WI38 (cell line): ENCODE results near the gene ENTPD1.
"Not testable (repeated sequence)": the region's sequence is repeated elsewhere in the genome, so short reads cannot be mapped to it uniquely, and the experiment has no call there.

Experiments
- H3K4me3 ChIP-seq: 2 replicates; pipeline ENCODE4 v1.5.1; 2011; ENCODE audit warnings: low read depth, mild to moderate bottlenecking, control low read depth, low read length
- CTCF ChIP-seq: IDR thresholded peaks from 2 replicates; pipeline ENCODE4 v1.5.1; 2012; ENCODE audit warnings: low read depth, mild to moderate bottlenecking, control low read depth, low read length

ENTPD1 gene

GRCh38 chr10:95761939-95762492 lies 6.1 kb downstream of the ENTPD1 start:
- TF ChIP-seq CTCF = no peak
- no peak overlapping the region for H3K4me3 ChIP-seq

- H3K4me3 ChIP-seq = no peak overlapping the region
Measured at GRCh38 chr10:95767884-95768556, 12.1 kb downstream of the ENTPD1 start.

GRCh38 chr10:95770084-95770720 lies 14.2 kb downstream of the ENTPD1 start:
- TF ChIP-seq CTCF = no peak

More at GRCh38 chr10:95767884-95768556, 12.1 kb downstream of the ENTPD1 start:
- no peak for TF ChIP-seq CTCF

GRCh38 chr10:95773454-95773853 lies 17.5 kb downstream of the ENTPD1 start:
- H3K4me3 ChIP-seq = not testable (repeated sequence)

More at GRCh38 chr10:95770084-95770720, 14.2 kb downstream of the ENTPD1 start:
- no peak overlapping the region for H3K4me3 ChIP-seq

DNA sequence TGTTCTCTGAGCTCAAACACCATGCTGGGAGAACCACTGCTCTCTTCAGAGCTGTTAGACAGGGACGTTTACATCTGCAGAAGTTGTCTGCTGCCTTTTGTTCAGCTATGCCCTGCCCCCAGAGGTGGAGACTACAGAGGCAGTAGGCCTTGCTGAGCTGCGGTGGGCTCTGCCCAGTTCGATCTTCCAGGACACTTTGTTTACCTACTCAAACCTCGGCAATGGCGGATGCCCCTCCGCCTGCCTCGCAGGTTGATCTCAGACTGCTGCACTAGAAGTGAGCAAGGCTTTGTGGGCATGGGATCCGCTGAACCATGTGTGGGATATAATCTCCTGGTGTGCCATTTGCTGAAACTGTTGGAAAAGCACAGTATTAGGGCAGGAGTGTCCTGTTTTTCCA lies 21.7 kb downstream of the ENTPD1 start:
- H3K4me3 ChIP-seq = not testable (repeated sequence)

GRCh38 chr10:95782318-95782717 lies 26.4 kb downstream of the ENTPD1 start:
- TF ChIP-seq CTCF = no peak
- H3K4me3 ChIP-seq = no peak overlapping the region

DNA sequence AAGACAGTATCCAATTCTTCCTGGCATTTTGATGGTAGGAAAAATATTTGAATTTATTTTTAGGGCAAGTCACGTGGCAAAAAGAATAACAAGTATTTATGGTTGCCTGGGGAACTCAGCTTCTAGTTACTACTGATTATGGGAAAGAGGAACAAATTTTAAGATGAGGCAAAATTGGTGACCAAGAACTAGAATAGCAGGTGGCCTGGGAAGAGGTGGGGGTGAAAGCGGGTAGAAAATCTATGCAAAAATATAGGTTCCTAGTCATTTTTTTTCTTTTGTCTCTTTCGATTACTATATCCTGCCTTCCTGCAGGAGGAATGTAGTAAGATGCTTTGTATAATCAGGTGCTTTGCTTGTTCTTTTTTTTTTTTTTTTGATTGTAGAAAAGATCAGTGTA lies 27.8 kb downstream of the ENTPD1 start:
- no peak for TF ChIP-seq CTCF
- no peak overlapping the region for H3K4me3 ChIP-seq

GRCh38 chr10:95784279-95784913 lies 28.4 kb downstream of the ENTPD1 start:
- H3K4me3 ChIP-seq = no peak overlapping the region
- no peak for TF ChIP-seq CTCF
